Hepatocyte (in vitro differentiated cells): Measurements from ENCODE around the gene SETBP1. TPM values are rescaled to one million over a fixed set of nuclear protein-coding genes. Genes with fewer than 3 reads are reported as not detected.

Experiments
- DNase-seq: peaks from one replicate; pipeline ENCODE4 v3.0.0-alpha.2; 2016; ENCODE audit warnings: low spot score
- H2AFZ ChIP-seq: fragments of 200-600 bp; sonication (generic); 2 replicates; pipeline ENCODE4 v1.6.0; 2016; ENCODE audit warnings: antibody characterized with exemption, mild to moderate bottlenecking
- H3K27ac ChIP-seq: fragments of 200-600 bp; sonication (generic); 2 replicates; pipeline ENCODE4 v1.5.1; 2016; ENCODE audit warnings: mild to moderate bottlenecking
- H3K27me3 ChIP-seq: fragments of 200-600 bp; sonication (generic); 2 replicates; pipeline ENCODE4 v1.6.1; 2016
- H3K36me3 ChIP-seq: fragments of 200-600 bp; sonication (generic); replicated peaks from 2 replicates; pipeline ENCODE4 v1.5.1; 2016; ENCODE audit warnings: low read depth; ENCODE audit not compliant: insufficient read depth
- H3K4me1 ChIP-seq: fragments of 200-600 bp; sonication (generic); 2 replicates; pipeline ENCODE4 v1.5.1; 2016; ENCODE audit warnings: mild to moderate bottlenecking, moderate library complexity; ENCODE audit not compliant: insufficient read depth
- H3K4me2 ChIP-seq: fragments of 200-600 bp; sonication (generic); 2 replicates; pipeline ENCODE4 v1.6.0; 2016
- H3K4me3 ChIP-seq: fragments of 200-600 bp; sonication (generic); 2 replicates; pipeline ENCODE4 v1.5.1; 2016; ENCODE audit warnings: mild to moderate bottlenecking
- H3K79me2 ChIP-seq: fragments of 200-600 bp; sonication (generic); 2 replicates; pipeline ENCODE4 v1.6.0; 2017; ENCODE audit warnings: mild to moderate bottlenecking
- H3K9me2 ChIP-seq: fragments of 200-600 bp; sonication (generic); replicated peaks from 2 replicates; pipeline ENCODE4 v1.6.0; 2017; ENCODE audit warnings: mild to moderate bottlenecking; ENCODE audit not compliant: insufficient read depth
- H3K9me3 ChIP-seq: fragments of 200-600 bp; sonication (generic); 2 replicates; pipeline ENCODE4 v1.5.1; 2016; ENCODE audit warnings: low read depth, mild to moderate bottlenecking
- H4K20me1 ChIP-seq: fragments of 200-600 bp; sonication (generic); 2 replicates; pipeline ENCODE4 v1.6.0; 2016; ENCODE audit warnings: mild to moderate bottlenecking; ENCODE audit not compliant: insufficient read depth, poor library complexity, severe bottlenecking
- CTCF ChIP-seq: fragments of 200-600 bp; sonication (generic); IDR thresholded peaks from 2 replicates; pipeline ENCODE4 v1.5.1; 2016; ENCODE audit warnings: antibody characterized with exemption, mild to moderate bottlenecking; ENCODE audit not compliant: poor library complexity
- EZH2 ChIP-seq: fragments of 200-600 bp; sonication (generic); IDR thresholded peaks from 2 replicates; pipeline ENCODE4 v1.6.1; 2016; ENCODE audit warnings: antibody characterized with exemption, mild to moderate bottlenecking, borderline replicate concordance
- EZH2phosphoT487 ChIP-seq: fragments of 200-600 bp; sonication (generic); IDR thresholded peaks from one replicate; pipeline ENCODE4 v1.6.1; 2018; ENCODE audit warnings: antibody characterized with exemption, mild to moderate bottlenecking, low read depth, moderate library complexity; ENCODE audit not compliant: unreplicated experiment, severe bottlenecking
- WGBS: methylation state at CpG from one replicate; pipeline ENCODE4 v1.1.6; 2016; ENCODE audit warnings: low lambda C conversion rate; ENCODE audit errors: missing lambda C conversion rate; 5-methylcytosine and 5-hydroxymethylcytosine counted together
- polyA plus RNA-seq: library from polyadenylated mRNA; unstranded; fragments of >200 nt; fragmentation: Nextera tagmentation; extraction: Ambion mirVana; gene quantifications from 2 replicates; pipeline ENCODE4 v1.2.1, GENCODE V29; 2016
- total RNA-seq: library from RNA; depleted of rRNA; stranded (reverse); fragments of >200 nt; gene quantifications from 2 replicates; pipeline ENCODE4 v1.2.3, GENCODE V29; 2014

SETBP1 gene
- total and polyA plus RNA-seq, 2 experiments from 2014 or later, result 10.3 to 21.1 TPM

GRCh38 chr18:44803019-44803650 lies 122.4 kb downstream of the SETBP1 start:
- Histone ChIP-seq H3K4me2 (peak overlapping the region; percentile 56), H3K27me3 (no peaks in the 10 kb centered on the region), H3K4me1 (peaks cover 65% of the 10 kb centered on the region), H3K27ac (peak overlapping the region; percentile 90), H3K36me3 (no peaks in the 10 kb centered on the region), H4K20me1 (no peaks in the 10 kb centered on the region), H3K9me3 (no peaks in the 10 kb centered on the region), H2AFZ (no peak overlapping the region), H3K79me2 (peaks cover 11% of the 10 kb centered on the region), H3K9me2 (no peaks in the 10 kb centered on the region), H3K4me3 (no peak overlapping the region)
- peak; percentile 82 for DNase-seq
- WGBS, result 16% methylated on average over 7 of the region's 7 CpGs
- TF ChIP-seq EZH2phosphoT487, result no peak
- no peak for TF ChIP-seq EZH2
- no peak for TF ChIP-seq CTCF

GRCh38 chr18:44804033-44804432 lies 123.3 kb downstream of the SETBP1 start:
- Histone ChIP-seq H3K4me3 (no peak overlapping the region), H3K27ac (peak overlapping the region; percentile 90), H3K4me1 (peaks cover 63% of the 10 kb centered on the region), H3K9me2 (no peaks in the 10 kb centered on the region), H3K27me3 (no peaks in the 10 kb centered on the region), H2AFZ (no peak overlapping the region), H4K20me1 (no peaks in the 10 kb centered on the region), H3K79me2 (peaks cover 19% of the 10 kb centered on the region), H3K9me3 (no peaks in the 10 kb centered on the region), H3K36me3 (no peaks in the 10 kb centered on the region), H3K4me2 (peak overlapping the region; percentile 56)
- no peak for DNase-seq
- no peak for TF ChIP-seq EZH2phosphoT487
- 87% methylated on average over 2 of the region's 2 CpGs for WGBS

- WGBS, result 77% methylated on average over 3 of the region's 3 CpGs
- no peak overlapping the region for H3K4me2 ChIP-seq
- no peak for TF ChIP-seq CTCF
- TF ChIP-seq EZH2phosphoT487, result no peak
- TF ChIP-seq EZH2, result no peak
- peaks cover 54% of the 10 kb centered on the region for H3K4me1 ChIP-seq
- peaks cover 26% of the 10 kb centered on the region for H3K79me2 ChIP-seq
- H3K27ac ChIP-seq, result peak overlapping the region; percentile 90
- no peaks in the 10 kb centered on the region for H3K9me2 ChIP-seq
- H4K20me1 ChIP-seq, result no peaks in the 10 kb centered on the region
- no peaks in the 10 kb centered on the region for H3K27me3 ChIP-seq
- no peak overlapping the region for H2AFZ ChIP-seq
- no peaks in the 10 kb centered on the region for H3K36me3 ChIP-seq
- no peak for DNase-seq
- H3K4me3 ChIP-seq, result no peak overlapping the region
- H3K9me3 ChIP-seq, result no peaks in the 10 kb centered on the region
Observed at GRCh38 chr18:44805176-44805575, 124.5 kb downstream of the SETBP1 start.

GRCh38 chr18:44805643-44806042 lies 125.0 kb downstream of the SETBP1 start:
- H3K9me2 ChIP-seq, result no peaks in the 10 kb centered on the region
- no peak overlapping the region for H3K4me2 ChIP-seq
- no peak for DNase-seq
- no peaks in the 10 kb centered on the region for H4K20me1 ChIP-seq
- H3K27me3 ChIP-seq, result no peaks in the 10 kb centered on the region
- H3K4me3 ChIP-seq, result no peak overlapping the region
- H2AFZ ChIP-seq, result no peak overlapping the region
- no peak overlapping the region for H3K27ac ChIP-seq
- WGBS, result 99% methylated on average over 3 of the region's 3 CpGs
- peaks cover 27% of the 10 kb centered on the region for H3K79me2 ChIP-seq
- no peaks in the 10 kb centered on the region for H3K36me3 ChIP-seq
- H3K4me1 ChIP-seq, result peaks cover 53% of the 10 kb centered on the region
- TF ChIP-seq CTCF (no peak), EZH2 (no peak)
- H3K9me3 ChIP-seq, result no peaks in the 10 kb centered on the region
